HG03064 (cell line): Measurements from ENCODE around the gene ENPP5.
"Not testable (repeated sequence)": the region's sequence is repeated elsewhere in the genome, so short reads cannot be mapped to it uniquely, and the experiment has no call there.

Source experiments
- ATAC-seq: cut with Tn5 transposase; IDR thresholded peaks from one replicate; pipeline ENCODE4 v1.9.1; 2021; ENCODE audit warnings: low read depth; ENCODE audit not compliant: unreplicated experiment

Gene ENPP5

DNA sequence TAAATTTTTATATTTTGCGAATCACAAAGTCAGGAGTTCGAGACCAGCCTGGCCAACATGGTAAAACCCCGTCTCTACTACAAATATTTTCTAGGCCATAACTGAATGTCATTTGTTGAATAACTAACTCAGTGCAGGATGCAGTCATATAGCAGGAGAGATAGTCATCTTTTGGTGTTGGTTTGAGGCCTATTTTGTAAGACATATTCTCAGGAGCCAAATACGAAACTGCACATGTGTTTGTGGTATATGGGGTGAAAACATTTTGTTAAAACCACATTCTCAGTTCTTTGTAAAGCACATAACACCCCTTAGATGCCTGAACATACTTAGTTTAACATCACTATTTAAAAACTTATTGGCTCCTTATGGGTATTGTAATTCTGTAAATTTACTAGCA lies 4.7 kb upstream of the ENPP5 start:
- peak; percentile 84 for ATAC-seq

DNA sequence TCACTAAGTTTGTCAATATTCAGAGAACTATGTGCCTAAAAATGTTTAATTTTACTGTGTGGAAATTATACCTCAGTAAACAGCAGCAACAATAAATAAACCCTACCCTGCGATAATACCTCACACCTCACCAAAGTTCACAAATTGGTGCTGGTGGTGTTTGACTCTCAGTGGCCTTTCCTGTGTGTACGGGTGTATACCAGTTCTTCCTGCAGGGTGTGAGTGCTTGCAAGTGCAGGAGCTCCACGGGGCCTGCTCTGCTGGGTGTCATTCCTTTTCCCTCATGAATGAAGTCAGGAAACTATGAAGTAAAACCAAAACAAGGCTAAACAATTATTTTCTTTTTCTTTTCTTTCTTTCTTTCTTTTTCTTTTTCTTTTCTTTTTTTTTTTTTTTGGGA lies 4.1 kb upstream of the ENPP5 start:
- no peak for ATAC-seq

DNA sequence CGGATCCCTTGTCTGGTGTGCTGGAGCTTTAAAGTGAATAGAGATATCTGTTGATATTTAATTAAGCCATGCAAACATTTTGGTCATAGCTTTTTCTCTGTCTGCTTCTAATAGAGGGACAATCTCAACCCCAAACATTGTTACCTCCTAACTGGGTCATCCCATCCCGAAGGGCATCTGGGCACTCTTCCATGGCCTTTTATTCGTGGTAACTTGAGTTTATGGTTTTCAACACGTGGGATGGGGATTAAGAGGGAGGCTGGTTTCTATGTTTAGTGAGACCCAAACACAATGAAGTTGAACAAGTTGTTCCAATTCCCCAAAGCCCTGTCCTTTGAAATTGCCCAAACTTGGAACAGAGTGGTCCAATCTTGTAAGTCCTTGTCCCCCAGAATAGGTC lies 1.4 kb upstream of the ENPP5 start:
- no peak for ATAC-seq

DNA sequence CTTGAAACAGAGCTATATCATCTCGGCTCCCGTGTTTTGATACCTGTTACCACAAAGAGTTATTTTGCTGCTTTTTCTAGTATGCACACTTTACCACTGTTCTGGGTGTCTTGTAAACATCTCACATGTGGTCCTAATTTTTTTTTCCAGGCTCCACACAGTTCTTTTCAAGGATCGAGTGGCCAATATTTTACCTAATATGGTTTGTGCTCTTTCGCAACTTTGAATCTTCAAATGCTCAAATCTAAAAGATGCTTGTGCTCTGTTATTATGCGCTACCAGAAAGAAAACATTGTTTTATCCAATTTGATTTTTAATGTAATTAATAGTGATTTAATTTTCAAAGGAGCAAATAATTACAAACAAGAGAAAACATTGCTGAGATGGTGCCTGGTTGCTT lies 10.7 kb downstream of the ENPP5 start:
- no peak for ATAC-seq

DNA sequence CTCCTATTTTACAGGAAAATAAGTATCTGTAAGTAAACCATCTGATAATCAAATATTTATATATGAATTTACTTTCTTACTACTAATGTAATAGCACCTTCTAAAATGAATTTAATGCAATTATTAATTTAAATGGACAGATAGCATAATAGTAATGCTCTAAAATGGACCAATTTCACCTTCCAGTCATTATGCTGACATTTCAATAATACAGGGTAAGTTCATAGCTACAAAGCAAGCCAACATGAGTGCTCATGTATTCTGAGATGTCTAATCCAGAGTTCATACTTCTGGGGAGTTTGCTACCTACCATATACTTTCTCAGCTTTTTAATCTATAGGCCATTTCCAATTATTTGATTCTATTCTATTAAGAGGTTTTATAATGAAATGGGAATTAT lies 11.6 kb downstream of the ENPP5 start:
- ATAC-seq, result no peak

DNA sequence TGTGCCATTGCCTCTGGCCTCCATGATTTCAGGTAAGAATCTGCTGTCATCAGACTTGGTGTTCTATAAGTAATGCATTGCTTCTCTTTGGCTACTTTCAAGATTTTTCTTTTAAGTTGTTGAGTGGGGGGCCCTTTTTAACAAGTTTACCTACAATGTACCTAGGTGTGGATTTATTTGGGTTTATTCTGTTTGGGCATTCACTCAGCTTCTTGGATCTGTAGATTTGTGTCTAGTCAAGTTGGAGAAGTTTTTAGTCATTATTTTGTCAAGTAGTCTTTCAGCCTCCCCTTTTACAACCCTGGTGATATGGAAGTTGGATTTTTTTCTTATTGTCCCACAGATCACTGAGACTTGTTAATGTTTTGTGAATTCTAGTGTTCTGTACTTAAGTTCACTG lies 14.1 kb downstream of the ENPP5 start:
- ATAC-seq, result no peak

DNA sequence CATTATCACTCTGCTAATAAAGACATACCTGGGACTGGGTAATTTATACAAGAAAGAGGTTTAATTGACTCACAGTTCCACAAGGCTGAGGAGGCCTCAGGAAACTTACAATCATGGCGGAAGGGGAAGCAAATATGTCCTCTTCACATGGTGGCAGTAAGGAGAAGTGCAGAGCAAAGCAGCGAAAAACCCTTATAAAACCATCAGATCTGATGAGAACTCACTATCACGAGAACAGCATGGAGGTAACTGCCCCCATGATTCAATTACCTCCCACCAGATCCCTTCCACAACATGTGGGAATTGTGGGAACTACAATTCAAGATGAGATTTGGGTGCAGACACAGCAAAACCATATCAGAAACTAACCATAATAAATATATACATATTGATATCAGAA lies 21.7 kb downstream of the ENPP5 start:
- ATAC-seq, result not testable (repeated sequence)

DNA sequence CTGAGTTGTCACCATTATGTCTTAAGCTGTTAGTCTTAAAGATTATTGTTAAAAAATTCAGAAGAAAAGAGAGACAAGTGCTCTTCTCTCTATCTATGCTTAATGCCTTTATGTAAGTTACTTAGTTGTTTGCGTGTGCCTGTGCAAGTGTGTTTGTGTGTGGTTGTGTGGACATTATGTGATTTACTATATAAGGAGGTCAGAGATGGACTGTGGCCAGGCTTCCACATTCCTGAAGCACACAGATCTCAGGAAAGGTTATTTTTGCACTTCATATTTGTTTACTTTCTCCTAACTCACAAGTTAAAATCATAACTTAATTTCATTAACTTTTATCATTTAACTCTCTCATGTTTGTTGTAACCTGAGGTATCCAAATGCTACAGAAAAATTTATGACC lies 26.5 kb downstream of the ENPP5 start:
- no peak for ATAC-seq

DNA sequence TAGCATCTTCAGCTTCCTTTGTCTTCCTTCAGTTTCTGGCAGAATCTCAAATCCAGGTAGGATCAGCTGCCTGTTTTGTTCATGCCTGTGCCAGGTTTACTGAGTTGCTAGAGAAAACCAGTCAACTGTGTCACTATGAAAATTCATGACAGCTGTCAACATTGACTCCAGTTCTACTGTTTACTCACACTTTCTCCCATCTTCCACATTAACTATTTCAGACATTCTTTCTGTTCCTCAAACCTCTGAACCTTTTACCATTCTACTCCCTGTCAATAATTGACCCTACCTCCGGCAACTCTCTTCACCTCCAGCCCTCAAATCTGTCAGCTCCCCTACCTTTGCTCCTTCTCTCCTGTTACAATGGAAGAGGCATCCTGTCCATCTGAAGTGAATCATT lies 32.5 kb downstream of the ENPP5 start:
- ATAC-seq, result peak; percentile 62

DNA sequence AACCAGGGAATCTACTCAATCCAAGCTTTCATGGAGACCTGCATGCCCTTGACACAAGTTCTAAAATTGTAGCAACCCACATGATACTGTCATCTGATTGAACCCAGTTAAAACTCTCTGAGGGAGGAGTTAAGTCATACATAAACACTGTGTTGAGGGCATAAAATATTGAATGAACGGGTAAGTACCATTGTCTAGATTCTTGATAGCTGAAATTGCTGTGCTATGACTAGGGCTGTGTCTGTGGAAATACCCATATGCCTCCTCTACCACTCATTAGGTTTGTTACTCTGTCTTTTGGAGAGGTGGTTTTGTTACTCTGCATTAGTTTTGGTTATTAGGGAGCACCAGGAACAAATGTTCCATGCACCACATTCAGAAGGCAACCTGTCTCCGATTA lies 33.4 kb downstream of the ENPP5 start:
- peak; percentile 50 for ATAC-seq

DNA sequence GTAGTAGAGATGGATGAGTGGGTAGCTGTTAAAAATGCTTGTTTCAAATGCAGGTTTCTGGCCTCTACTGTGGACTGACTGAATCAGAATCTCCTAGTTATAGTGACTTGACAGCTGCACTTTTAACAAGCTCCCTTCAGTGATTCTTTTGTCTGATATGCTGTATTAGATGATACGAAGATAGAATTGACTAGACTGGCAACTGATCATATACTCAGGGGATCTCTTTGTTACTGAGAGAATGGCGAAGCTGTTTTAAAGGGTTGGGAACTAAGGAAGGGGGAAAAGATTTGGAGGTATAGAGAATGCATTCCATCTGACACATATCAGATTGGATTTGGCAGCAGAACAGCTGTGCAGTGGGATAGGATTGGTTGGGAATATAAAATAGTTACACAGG lies 33.9 kb downstream of the ENPP5 start:
- no peak for ATAC-seq

DNA sequence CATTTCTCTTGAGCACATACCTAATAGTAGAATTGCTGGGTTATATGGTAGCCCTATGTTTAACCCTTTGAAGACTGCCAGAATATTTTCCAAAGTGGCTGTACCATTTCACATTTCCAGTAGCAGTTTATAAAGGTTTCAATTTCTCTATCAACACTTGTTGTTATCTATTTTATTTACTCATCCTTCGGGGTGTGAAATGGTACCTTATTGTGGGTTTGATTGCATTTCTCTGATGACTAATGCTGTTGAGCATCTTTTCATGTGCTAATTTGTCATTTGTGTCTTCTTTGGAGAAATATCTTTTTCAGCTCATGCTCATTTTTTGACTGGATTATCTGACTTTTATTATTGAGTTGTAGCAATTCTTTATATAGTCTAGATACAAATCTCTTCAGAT lies 35.6 kb downstream of the ENPP5 start:
- no peak for ATAC-seq

DNA sequence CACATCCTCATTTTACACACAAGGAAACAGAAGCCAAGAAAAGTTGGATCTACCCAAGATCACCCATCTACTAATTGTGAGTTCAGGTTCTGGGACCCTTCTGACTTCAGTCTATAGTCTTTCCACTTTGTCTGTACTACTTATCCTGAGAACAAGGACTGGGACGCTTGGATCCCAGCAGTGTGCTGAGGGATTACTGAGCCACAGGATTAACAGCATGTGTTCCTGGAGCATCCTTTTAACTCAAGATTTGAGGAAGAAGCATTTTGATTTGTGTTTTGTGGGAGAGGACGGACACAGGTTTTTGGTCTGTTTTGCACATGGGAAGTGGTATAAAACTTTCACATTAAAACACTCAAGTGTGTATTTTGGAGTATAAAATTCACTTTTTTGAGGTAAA lies 36.6 kb downstream of the ENPP5 start:
- no peak for ATAC-seq

DNA sequence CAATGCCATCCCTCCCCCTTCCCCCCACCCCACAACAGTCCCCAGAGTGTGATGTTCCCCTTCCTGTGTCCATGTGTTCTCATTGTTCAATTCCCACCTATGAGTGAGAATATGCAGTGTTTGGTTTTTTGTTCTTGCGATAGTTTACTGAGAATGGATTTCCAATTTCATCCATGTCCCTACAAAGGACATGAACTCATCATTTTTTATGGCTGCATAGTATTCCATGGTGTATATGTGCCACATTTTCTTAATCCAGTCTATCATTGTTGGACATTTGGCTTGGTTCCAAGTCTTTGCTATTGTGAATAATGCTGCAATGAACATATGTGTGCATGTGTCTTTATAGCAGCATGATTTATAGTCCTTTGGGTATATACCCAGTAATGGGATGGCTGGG lies 39.5 kb downstream of the ENPP5 start:
- not testable (repeated sequence) for ATAC-seq

DNA sequence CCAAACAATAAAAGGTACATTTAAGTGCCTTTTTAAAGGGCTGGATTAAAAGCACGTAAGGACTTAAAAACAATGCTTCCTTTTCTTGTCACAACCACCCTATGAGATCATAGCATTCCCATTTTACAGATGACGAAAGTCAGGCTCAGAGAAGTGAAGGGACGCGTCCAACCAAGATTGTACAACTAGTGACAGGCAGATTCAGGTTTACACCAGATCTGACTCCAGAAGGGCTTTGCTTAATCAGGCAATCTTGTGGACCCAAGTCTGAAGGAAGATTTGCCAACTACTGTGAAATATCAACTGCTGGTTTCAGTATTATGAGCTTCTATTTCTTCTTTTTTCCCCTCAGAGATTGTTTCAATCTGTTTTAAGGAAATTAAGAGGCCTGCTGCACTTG lies 40.1 kb downstream of the ENPP5 start:
- no peak for ATAC-seq

DNA sequence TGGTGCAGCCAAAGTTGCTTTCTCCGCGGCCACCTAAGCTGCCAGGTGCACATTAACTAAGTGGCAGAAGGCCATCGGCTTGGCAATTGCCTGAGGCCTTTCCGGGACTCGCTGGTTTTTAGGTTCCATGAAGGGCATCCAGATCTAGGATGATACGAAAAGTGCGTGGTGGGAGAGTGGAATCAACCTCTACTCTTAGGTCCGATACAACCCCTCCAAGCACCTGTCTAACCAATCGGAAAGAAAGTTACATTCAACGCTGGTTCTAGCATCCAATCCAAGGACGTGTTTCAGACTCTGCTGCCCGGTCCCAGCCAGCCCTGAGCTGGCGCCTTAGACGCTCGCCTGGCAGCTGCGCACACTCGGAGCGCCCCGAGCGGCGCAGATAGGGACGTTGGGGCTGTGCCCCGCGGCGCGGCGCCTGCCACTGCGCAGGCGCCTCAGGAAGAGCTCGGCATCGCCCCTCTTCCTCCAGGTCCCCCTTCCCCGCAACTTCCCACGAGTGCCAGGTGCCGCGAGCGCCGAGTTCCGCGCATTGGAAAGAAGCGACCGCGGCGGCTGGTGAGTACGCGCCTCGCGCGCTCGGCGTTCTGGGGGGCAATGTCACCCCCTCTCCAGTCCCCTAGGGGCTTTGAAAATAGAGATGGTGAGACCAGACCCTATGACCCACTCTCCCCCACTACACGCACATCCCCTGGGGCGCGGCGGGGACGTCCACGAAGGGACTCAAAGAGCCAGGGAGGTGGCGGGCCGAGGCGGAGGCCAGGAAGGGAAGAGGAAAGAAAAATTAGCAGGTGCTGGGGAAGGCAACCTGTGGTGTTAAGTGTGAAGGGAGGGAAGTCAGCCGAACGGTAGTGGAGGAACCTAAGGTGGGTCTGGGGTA lies 40.9 kb downstream of the ENPP5 start, which contains the start of gene ENPP4:
ENPP4 (plus strand) TSS at position 361 of the 883 bp plus-strand sequence. CDS start 9,595 bp downstream, outside the sequence.
- peak; percentile 96 for ATAC-seq

DNA sequence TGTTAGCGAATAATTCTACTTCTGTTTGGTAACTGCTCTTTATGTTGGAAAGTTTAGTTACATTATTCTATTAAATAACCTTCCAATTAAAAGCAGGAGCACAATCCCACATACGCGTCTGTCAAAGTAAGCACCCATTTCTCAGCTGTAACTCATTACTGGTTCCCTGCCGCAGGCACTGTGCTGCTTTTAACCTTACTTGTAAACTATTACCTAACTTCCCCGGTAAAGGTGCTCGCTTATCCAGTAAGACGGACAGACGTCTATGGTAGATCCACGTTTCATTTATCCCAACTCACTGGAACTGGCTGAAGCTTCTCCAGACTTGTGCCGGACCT lies 41.5 kb downstream of the ENPP5 start:
- peak; percentile 5 for ATAC-seq

DNA sequence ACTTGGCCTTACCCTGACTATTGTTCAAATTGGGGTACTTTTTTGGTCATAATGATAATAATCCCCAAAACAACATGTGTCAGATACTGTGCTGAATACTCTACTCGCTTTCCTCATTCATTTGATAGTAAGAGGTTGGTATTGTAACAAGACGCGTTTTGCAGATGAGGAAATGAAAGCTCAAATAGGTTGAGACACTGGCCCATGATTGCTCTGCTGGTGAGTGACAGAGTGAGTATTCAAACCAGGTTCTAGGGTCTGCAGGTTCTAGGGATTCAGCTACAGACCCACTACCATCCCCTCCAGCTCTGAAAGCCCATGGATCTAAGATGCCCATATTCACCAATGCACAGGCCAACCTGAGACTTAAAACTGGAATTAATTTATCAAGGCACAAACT lies 42.3 kb downstream of the ENPP5 start:
- no peak for ATAC-seq

DNA sequence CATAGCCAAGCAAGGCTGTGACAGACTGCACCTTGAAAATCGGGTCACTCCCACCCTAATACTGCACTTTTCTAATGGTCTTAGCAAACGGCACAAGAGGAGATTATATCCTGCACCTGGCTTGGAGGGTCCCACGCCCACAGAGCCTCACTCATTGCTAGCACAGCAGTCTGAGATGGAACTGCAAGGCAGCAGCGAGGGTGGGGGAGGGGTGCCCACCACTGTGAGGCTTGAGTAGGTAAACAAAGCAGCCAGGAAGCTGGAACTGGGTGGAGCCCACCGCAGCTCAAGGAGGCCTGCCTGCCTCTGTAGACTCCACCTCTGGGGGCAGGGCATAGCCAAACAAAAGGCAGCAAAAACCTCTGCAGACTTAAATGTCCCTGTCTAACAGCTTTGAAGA lies 51.1 kb downstream of the ENPP5 start:
- not testable (repeated sequence) for ATAC-seq

DNA sequence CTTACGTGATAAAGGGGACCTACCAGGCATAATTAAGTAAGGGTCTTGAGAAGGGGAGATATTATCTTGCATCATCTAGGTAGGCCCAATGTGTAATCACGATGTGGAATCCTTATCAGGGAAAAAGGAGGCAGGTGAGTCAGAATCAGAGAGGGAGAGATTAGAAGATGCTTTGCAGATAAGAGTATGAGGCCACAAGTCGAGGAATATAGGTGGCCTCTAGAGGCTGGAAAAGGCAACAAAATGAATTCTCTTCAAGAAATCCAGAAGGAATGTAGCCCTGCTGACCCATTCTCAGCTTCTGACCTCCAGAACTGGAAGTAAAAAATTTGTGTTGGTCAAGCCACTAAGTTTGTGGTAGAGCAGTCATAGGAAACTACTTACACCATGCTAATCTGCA lies 51.9 kb downstream of the ENPP5 start:
- ATAC-seq, result no peak

DNA sequence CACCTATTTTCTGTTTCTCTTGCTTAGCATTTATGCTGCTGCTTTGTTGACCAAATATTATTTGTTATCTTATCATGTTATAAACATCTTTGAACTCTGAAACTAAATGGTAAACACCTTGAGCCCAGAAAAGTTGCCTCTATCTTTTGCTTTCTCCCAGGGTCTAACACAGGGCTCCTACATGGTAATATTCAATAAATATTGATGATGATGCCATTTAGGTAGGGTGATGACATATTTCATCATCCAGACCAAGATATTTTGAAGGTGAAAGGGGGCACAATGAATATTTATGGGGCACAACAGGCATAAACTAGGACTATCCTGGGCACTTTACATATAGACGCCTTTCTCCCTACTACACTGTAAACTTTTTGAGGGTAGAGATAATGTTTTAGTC lies 52.6 kb downstream of the ENPP5 start:
- no peak for ATAC-seq

DNA sequence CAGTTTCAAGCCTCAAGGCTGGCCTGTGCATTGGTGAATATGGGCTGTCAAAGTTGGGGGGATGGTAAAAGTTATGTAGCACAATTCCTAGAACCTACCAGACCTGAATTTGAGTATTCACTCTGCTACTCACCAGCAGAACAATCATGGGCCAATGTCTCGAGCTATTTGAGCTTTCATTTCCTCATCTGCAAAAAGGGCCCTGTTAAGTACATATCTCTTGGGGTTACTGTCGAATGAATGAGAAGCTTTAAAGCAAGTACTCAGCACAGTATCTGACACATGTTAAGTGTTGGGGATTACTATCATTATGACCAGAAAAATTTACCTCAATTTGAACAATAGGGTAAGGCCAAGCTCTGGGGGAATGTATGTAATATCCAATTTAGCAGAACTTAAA lies 54.5 kb downstream of the ENPP5 start:
- ATAC-seq, result no peak

DNA sequence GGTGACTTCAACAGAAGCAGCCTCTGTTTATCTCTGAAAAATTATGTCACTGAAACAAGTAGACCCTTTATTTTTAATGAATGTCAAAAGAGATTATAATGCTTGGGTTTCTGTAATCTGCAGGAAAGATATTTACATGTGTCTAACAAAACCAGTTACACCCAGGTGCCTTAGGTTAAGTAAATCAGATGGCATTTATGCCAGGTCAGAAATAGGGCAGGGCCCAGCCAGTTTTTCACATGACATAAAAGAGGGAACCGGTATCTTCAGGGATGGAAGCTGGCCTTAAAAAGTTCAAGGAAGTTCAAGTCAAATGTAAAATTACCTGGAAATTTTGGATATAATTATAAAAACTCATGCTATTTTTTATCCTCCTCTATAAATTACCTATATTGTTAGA lies 55.1 kb downstream of the ENPP5 start:
- no peak for ATAC-seq
